PFSK-1 (cell line): ENCODE data around the gene LHFPL3.

Experiments used
- FOXP2 ChIP-seq: optimal IDR thresholded peaks from 2 replicates; pipeline ENCODE3; 2011; ENCODE audit warnings: borderline replicate concordance, control low read depth, inconsistent platforms; ENCODE audit not compliant: insufficient read depth; ENCODE audit errors: extremely low read length, extremely low read depth
- POLR2AphosphoS5 ChIP-seq: IDR thresholded peaks from 2 replicates; pipeline ENCODE4 v1.6.1; 2012; ENCODE audit warnings: low read depth, mild to moderate bottlenecking, control low read depth, low read length, moderate library complexity
- SIN3A ChIP-seq: IDR thresholded peaks from 2 replicates; pipeline ENCODE4 v1.6.1; 2012; ENCODE audit warnings: mild to moderate bottlenecking, low read length, moderate library complexity, borderline replicate concordance; ENCODE audit not compliant: insufficient read depth
- TAF1 ChIP-seq: IDR thresholded peaks from 2 replicates; pipeline ENCODE4 v1.6.1; 2012; ENCODE audit warnings: low read length, control low read depth, borderline replicate concordance; ENCODE audit not compliant: insufficient read depth
- TF ChIP-seq, protein P1 (sequence below), 2 experiments: IDR thresholded peaks; 2 replicates each; pipeline versions ENCODE4 v1.6.1 to v1.8.0; 2011 to 2012; ENCODE audit warnings: low read depth in 2 of 2, low read length in 2 of 2, control low read depth in 1 of 2, inconsistent platforms in 1 of 2, mild to moderate bottlenecking in 1 of 2, moderate library complexity in 1 of 2; ENCODE audit not compliant: insufficient read depth in 1 of 2

Gene LHFPL3

DNA sequence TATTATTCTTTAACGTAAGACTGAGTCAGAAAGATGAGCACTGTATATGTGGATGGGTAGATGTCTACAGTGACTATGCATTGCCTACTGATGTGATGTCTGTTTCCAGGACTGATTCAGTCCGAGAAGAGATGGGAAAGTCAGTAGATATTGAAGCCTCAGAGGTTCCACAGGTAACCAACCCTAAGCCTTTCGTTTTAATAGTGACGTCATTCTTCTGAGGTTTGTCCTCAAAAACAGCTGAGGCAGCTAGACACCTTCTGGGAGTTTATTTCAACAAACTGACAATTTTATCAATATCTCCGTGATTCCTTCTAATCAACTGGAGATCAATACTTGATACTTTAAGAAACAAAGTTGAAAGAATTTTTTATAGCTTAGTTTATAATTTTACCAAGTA, 171.6 kb downstream of the LHFPL3 start:
- TF ChIP-seq FOXP2 (no peak), TAF1 (no peak), POLR2AphosphoS5 (no peak), SIN3A (no peak)
- TF ChIP-seq, protein P1, sequence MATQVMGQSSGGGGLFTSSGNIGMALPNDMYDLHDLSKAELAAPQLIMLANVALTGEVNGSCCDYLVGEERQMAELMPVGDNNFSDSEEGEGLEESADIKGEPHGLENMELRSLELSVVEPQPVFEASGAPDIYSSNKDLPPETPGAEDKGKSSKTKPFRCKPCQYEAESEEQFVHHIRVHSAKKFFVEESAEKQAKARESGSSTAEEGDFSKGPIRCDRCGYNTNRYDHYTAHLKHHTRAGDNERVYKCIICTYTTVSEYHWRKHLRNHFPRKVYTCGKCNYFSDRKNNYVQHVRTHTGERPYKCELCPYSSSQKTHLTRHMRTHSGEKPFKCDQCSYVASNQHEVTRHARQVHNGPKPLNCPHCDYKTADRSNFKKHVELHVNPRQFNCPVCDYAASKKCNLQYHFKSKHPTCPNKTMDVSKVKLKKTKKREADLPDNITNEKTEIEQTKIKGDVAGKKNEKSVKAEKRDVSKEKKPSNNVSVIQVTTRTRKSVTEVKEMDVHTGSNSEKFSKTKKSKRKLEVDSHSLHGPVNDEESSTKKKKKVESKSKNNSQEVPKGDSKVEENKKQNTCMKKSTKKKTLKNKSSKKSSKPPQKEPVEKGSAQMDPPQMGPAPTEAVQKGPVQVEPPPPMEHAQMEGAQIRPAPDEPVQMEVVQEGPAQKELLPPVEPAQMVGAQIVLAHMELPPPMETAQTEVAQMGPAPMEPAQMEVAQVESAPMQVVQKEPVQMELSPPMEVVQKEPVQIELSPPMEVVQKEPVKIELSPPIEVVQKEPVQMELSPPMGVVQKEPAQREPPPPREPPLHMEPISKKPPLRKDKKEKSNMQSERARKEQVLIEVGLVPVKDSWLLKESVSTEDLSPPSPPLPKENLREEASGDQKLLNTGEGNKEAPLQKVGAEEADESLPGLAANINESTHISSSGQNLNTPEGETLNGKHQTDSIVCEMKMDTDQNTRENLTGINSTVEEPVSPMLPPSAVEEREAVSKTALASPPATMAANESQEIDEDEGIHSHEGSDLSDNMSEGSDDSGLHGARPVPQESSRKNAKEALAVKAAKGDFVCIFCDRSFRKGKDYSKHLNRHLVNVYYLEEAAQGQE (IDR thresholded peaks at IDR 0.05; ENCODE audit: insufficient read depth in 1 of 2, low read depth in 2 of 2, low read length in 2 of 2) = no peak

DNA sequence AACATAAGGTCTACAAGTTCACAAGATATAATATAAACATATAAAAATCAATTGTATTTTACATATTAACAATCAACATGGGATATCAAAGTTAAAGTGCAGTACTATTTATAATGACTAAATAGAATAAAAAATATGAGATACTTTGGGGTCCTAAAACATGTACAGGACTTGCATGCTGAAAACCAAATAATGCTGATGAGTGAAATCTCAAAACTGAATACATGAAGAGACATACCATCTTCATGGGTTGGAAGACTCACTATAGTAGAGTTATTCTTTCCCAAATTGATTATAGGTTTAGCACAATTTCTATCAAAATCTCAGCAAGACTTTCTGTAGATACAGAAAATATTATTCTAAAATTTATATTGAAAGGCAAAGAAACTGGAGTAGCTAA, 181.5 kb downstream of the LHFPL3 start:
- TF ChIP-seq TAF1 (no peak), POLR2AphosphoS5 (no peak), FOXP2 (no peak), SIN3A (no peak)
- TF ChIP-seq, protein P1 (IDR thresholded peaks at IDR 0.05; ENCODE audit: insufficient read depth in 1 of 2, low read depth in 2 of 2, low read length in 2 of 2) = no peak

DNA sequence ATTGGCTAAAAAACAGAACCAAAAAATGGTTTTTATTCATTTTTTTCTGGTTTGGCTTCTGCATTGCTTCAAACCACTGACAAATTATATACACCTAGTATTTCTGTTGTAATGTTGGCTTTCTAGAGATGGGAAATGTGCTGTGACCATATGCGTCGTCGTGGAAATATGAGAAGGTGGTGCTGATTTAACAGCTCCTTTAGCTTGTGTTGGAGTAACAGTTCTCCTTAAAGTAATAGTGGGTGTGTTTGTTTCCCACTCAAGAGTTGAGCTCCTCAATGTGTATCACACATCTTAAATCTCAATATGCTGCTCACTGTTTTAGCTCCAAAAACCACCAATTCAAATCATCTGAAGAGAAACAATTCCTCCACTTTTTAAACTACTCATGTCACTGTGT, 196.4 kb downstream of the LHFPL3 start:
- TF ChIP-seq, protein P1 (IDR thresholded peaks at IDR 0.05; ENCODE audit: insufficient read depth in 1 of 2, low read depth in 2 of 2, low read length in 2 of 2) = peak in 1 of 2 experiments; percentile 30; a peak in 1 of 4 replicates
- TF ChIP-seq SIN3A (no peak), TAF1 (no peak), FOXP2 (no peak), POLR2AphosphoS5 (no peak)

DNA sequence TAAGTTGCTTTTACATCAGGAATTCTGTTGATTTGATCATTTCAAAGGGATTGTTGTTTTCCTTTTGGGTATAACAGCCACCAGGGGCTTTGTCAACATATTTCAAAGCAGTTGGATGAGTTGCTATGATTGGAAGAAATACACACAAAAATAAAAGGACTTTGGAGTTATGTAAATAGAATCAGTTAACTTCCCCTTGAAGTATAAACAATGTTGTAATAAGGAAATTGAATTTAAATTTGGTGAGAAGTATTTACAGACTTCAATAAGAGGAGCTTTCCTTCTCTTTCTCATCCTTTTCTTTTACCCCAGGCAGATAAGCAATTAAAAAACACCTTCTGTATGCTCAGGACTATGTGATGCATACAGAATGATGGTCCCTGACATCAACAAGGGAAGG, 199.7 kb downstream of the LHFPL3 start:
- TF ChIP-seq POLR2AphosphoS5 (no peak), TAF1 (no peak), SIN3A (no peak), FOXP2 (no peak)
- TF ChIP-seq, protein P1 (IDR thresholded peaks at IDR 0.05; ENCODE audit: insufficient read depth in 1 of 2, low read depth in 2 of 2, low read length in 2 of 2) = no peak

DNA sequence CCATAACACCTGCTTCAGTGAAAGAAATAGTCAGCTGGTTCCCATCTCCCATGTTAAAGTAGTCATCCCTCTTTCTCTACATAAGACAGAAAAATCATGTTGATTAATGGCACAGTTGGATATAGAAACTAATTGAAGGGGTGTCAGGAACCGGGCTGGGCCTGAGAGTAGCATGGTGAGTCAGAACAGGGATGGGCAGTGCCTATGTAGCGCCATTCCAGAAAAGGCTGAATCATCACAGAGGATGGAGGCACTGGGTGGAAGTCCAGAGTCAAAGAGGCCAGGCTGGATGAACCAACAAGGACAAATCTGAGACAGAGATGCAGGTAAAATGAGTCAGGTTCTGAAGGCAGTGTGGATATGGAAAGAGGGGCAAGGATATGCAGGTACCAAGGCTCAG, 201.2 kb downstream of the LHFPL3 start:
- TF ChIP-seq SIN3A (no peak), POLR2AphosphoS5 (no peak), FOXP2 (no peak), TAF1 (no peak)
- TF ChIP-seq, protein P1 (IDR thresholded peaks at IDR 0.05; ENCODE audit: insufficient read depth in 1 of 2, low read depth in 2 of 2, low read length in 2 of 2) = no peak
